VCaP (cell line): ENCODE data around the gene OR6S1.
A peak's percentile ranks its signal among the peaks of the same experiment; 100 is the strongest.
"Not testable (repeated sequence)": the region's sequence is repeated elsewhere in the genome, so short reads cannot be mapped to it uniquely, and the experiment has no call there.

ENCODE experiments used
- H3K27ac ChIP-seq: fragments of 450-650 bp; 2 replicates; pipeline ENCODE4 v1.5.1; 2017
- CTCF ChIP-seq: fragments of 450-650 bp; conservative IDR thresholded peaks from 2 replicates; pipeline ENCODE4 v1.5.1; 2017; ENCODE audit warnings: mild to moderate bottlenecking, moderate library complexity

Gene OR6S1

GRCh38 chr14:20680363-20680762, 38.9 kb upstream of the OR6S1 start:
- peak overlapping the region; percentile 96 for H3K27ac ChIP-seq
- TF ChIP-seq CTCF, result no peak

GRCh38 chr14:20679907-20680306, 38.4 kb upstream of the OR6S1 start:
- H3K27ac ChIP-seq, result peak overlapping the region; percentile 96
- TF ChIP-seq CTCF, result no peak

GRCh38 chr14:20676072-20676471, 34.6 kb upstream of the OR6S1 start:
- TF ChIP-seq CTCF, result no peak

GRCh38 chr14:20675669-20676068, 34.2 kb upstream of the OR6S1 start:
- no peak overlapping the region for H3K27ac ChIP-seq
- no peak for TF ChIP-seq CTCF

More at GRCh38 chr14:20676072-20676471, 34.6 kb upstream of the OR6S1 start:
- no peak overlapping the region for H3K27ac ChIP-seq

- peak overlapping the region; percentile 71 for H3K27ac ChIP-seq
- TF ChIP-seq CTCF, result no peak
Observed at GRCh38 chr14:20671597-20672283, 30.2 kb upstream of the OR6S1 start.

GRCh38 chr14:20668969-20669368, 27.5 kb upstream of the OR6S1 start:
- TF ChIP-seq CTCF, result no peak
- H3K27ac ChIP-seq, result no peak overlapping the region

GRCh38 chr14:20667957-20668356, 26.5 kb upstream of the OR6S1 start:
- no peak for TF ChIP-seq CTCF
- H3K27ac ChIP-seq, result no peak overlapping the region

- H3K27ac ChIP-seq, result not testable (repeated sequence)
Observed at GRCh38 chr14:20666400-20666961, 25.0 kb upstream of the OR6S1 start.
